Testis (tissue), 3 donors: Measurements from ENCODE around the gene STK24. TPM values are rescaled to one million over a fixed set of nuclear protein-coding genes. Genes with fewer than 3 reads are reported as not detected.

Experiments
- DNase-seq: peaks from one replicate; pipeline ENCODE4 v3.0.0-alpha.2; 2019
- H3K27ac ChIP-seq, 2 donors: fragments of 200-600 bp; sonication (generic); one replicate each; pipeline ENCODE4 v1.5.1; 2019
- H3K27me3 ChIP-seq: fragments of 200-600 bp; sonication (generic); one replicate; pipeline ENCODE4 v1.5.1; 2019
- H3K36me3 ChIP-seq: fragments of 200-600 bp; sonication (generic); one replicate; pipeline ENCODE4 v1.5.1; 2017; ENCODE audit warnings: low read depth; ENCODE audit errors: missing control alignments
- H3K4me1 ChIP-seq: fragments of 200-600 bp; sonication (generic); one replicate; pipeline ENCODE4 v1.5.1; 2019
- H3K4me3 ChIP-seq, 2 donors: fragments of 200-600 bp; sonication (generic); one replicate each; pipeline ENCODE4 v1.5.1; 2017 to 2019
- H3K9me3 ChIP-seq: fragments of 200-600 bp; sonication (generic); one replicate; pipeline ENCODE4 v1.5.1; 2017
- CTCF ChIP-seq, 3 experiments: fragments of 450-650 bp in 2 of 3; fragments of 200-600 bp in 1 of 3; sonication (generic) in 1 of 3; IDR thresholded peaks; one replicate each; pipeline ENCODE4 v1.5.1; 2016 to 2019; ENCODE audit warnings: antibody characterized with exemption in 3 of 3, mild to moderate bottlenecking in 2 of 3, moderate library complexity in 1 of 3
- POLR2A ChIP-seq: fragments of 450-650 bp; IDR thresholded peaks from one replicate; pipeline ENCODE4 v1.6.1; 2017; ENCODE audit warnings: antibody characterized with exemption, mild to moderate bottlenecking, moderate library complexity
- WGBS, 2 donors: methylation state at CpG; one replicate each; pipeline ENCODE4 v1.1.5; 2018; 5-methylcytosine and 5-hydroxymethylcytosine counted together
- intact Hi-C: fragments of 100-400 bp; cut with DNase I; formaldehyde crosslinking; loops from one replicate; pipeline ENCODE4 v1.15.1; 2023; ENCODE audit warnings: low total_unique reads
- polyA plus RNA-seq: library from polyadenylated mRNA; stranded (reverse); fragments of 350-450 nt; fragmentation: Illumina TruSeq; extraction: RNeasy Lipid Tissue Mini Kit (QIAGEN cat#74804); gene quantifications from one replicate; pipeline ENCODE4 v1.2.3, GENCODE V29; 2014; ENCODE audit warnings: low read depth, low replicate concordance; ENCODE audit not compliant: insufficient read depth
- total RNA-seq, 2 donors: library from RNA; depleted of rRNA; stranded (reverse); fragments of >200 nt; gene quantifications; one replicate each; pipeline ENCODE4 v1.2.3, GENCODE V29; 2016

STK24 gene
- total and polyA plus RNA-seq, 3 donors from 2014 or later: 97.4 to 172 (median 151) TPM

GRCh38 chr13:98473135-98473787 is 103.6 kb downstream of the STK24 start:
- Histone ChIP-seq H3K27me3 (no peaks in the 10 kb centered on the region), H3K9me3 (no peaks in the 10 kb centered on the region), H3K27ac (no peak overlapping the region), H3K36me3 (no peaks in the 10 kb centered on the region), H3K4me3 (no peak overlapping the region), H3K4me1 (peaks cover 23% of the 10 kb centered on the region)
- TF ChIP-seq POLR2A: no peak
- TF ChIP-seq CTCF (IDR thresholded peaks at IDR 0.05): no peak
- intact Hi-C loops: loop anchor here (10.0 kb wide), 1 partner anchor 102 kb away; the partner anchor contains the start of gene STK24
- no peak for DNase-seq
- WGBS, 2 donors: 51 to 72% methylated on average over 3 to 5 of the region's 5 CpGs

- no peaks in the 10 kb centered on the region for H3K27me3 ChIP-seq
- 80 to 85% methylated on average over 10 of the region's 10 CpGs for WGBS, 2 donors
- H3K36me3 ChIP-seq: no peaks in the 10 kb centered on the region
- H3K27ac ChIP-seq: no peak overlapping the region
- H3K4me1 ChIP-seq: peaks cover 17% of the 10 kb centered on the region
- peak; percentile 76 for DNase-seq
- intact Hi-C loops: loop anchor here (10.0 kb wide), 1 partner anchor 103 kb away; the partner anchor contains the start of gene STK24
- H3K4me3 ChIP-seq: no peak overlapping the region
- TF ChIP-seq CTCF (IDR thresholded peaks at IDR 0.05): no peak
- TF ChIP-seq POLR2A: no peak
- no peaks in the 10 kb centered on the region for H3K9me3 ChIP-seq
Observed at GRCh38 chr13:98471934-98472333, 105.0 kb downstream of the STK24 start.

- Histone ChIP-seq H3K36me3 (no peaks in the 10 kb centered on the region), H3K9me3 (no peaks in the 10 kb centered on the region), H3K27ac (no peak overlapping the region), H3K27me3 (no peaks in the 10 kb centered on the region), H3K4me3 (no peak overlapping the region), H3K4me1 (peaks cover 7% of the 10 kb centered on the region)
- intact Hi-C loops: loop anchor here (10.0 kb wide), 1 partner anchor 104 kb away; the partner anchor contains the start of gene STK24
- 89 to 90% methylated on average over 6 of the region's 6 CpGs for WGBS, 2 donors
- DNase-seq: no peak
- TF ChIP-seq CTCF (IDR thresholded peaks at IDR 0.05) (no peak), POLR2A (no peak)
Observed at GRCh38 chr13:98470920-98471319, 106.0 kb downstream of the STK24 start.

GRCh38 chr13:98468929-98469328 is 108.0 kb downstream of the STK24 start:
- H3K36me3 ChIP-seq: no peaks in the 10 kb centered on the region
- no peak for DNase-seq

More at GRCh38 chr13:98468929-98469328, 108.0 kb downstream of the STK24 start:
- TF ChIP-seq POLR2A (no peak), CTCF (IDR thresholded peaks at IDR 0.05) (no peak)
- Histone ChIP-seq H3K4me3 (no peak overlapping the region), H3K9me3 (no peaks in the 10 kb centered on the region), H3K4me1 (peaks cover 3% of the 10 kb centered on the region), H3K27me3 (no peaks in the 10 kb centered on the region), H3K27ac (no peak overlapping the region)
- intact Hi-C loops: no loop called here
- 90 to 91% methylated on average over 20 of the region's 20 CpGs for WGBS, 2 donors
